Activated effector memory CD4-positive, alpha-beta T cell treated with anti-CD3 and anti-CD28 coated beads, Interleukin-2, amount 50 U/mL, for 16 hours (primary cell): ENCODE results near the gene PRKAG2.

ENCODE experiments used
- DNase-seq: peaks from one replicate; pipeline ENCODE4 v3.0.0-alpha.2; 2020

Gene PRKAG2

DNA sequence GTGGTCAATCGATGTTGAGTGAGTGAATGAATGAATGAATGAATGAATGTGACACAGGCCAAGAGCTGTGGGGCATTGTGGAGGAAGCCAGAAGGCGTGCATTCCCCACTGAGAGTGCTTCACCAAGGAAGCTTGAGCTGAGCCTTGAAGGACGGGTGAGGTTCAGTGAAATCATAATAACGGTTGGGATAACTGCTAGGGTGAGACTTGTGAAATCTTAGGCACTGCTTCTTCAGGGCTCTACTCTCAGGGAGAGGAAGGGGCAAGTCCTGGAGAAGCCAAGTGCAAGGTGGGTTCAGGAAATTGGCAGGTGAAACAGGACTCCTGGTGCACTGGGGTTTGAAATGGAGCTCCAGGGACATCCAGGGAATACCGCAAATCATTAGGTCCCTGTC lies 23.7 kb upstream of the PRKAG2 start:
- DNase-seq: peak; percentile 10

DNA sequence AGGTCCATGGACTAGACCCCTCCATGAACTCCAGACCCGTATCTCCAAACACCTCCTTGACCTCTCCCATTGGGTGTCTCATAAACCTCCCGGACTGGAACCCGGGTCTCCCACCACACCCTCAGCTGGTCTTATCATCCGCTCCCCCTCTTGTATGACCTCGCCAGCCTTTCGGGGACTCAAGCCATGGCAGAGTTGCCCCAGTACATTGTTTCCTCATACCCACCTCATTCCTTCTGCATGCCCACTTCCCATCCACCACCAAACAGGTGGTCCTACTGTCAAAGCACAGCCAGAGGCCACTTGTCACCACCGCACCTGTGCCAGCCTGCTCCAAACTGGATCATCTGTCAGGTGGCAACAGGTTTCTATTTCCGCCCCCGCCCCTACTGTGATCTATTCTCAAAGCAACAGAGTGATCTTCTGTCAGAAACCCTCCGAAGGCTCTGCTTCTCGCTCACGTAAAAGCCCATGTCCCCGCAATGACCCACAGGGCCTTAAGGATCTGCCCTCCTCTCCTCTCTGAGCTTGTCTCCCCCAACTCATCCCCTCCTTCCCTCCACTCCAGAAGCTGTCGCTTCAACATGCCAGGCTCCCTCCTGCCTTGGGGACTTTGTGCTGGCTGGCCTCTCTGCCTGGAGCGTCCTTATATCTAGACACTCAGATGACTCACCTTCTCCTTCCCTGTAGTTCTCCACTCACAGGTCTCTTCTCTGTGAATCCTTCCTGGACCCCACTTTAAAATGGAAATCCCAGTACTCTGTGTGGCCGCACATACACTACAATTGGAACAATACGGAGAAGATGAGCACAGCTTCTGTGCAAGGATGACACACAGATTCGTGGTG lies 22.8 kb upstream of the PRKAG2 start:
- DNase-seq: peak; percentile 41

DNA sequence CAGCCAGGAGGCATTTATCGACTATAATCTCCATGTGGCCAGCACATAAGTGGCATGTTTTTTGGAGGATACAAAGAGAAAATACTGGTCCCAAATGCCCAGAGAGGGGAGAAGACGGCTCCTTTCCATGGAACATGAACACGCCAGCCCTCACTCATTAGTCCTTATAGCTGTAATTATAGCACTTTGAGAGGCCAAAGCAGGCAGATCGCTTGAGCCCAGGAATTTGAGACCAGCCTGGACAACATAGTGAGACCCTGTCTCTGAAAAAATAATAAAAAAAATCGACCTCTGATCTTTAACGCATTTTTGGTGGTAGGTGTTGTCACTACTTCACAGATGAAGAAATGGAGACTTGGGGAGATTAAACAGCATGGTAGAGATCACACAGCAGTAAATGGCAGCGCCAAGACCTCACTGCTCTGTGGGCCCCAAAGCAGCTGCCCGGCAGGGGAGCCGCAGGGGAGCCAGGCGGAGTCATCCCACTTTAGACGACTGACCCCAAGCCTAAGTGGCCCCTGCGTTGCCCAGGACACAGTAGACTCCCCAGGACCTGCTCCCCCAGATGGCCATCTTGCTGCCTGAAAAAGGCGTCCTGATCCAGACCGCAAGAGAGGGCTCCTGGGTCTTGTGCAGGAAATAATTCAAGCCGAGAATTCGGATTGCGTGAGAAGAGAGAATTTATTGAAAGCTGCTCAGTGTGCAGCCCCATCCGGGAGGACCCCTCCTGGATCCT lies 21.2 kb upstream of the PRKAG2 start:
- peak; percentile 41 for DNase-seq

DNA sequence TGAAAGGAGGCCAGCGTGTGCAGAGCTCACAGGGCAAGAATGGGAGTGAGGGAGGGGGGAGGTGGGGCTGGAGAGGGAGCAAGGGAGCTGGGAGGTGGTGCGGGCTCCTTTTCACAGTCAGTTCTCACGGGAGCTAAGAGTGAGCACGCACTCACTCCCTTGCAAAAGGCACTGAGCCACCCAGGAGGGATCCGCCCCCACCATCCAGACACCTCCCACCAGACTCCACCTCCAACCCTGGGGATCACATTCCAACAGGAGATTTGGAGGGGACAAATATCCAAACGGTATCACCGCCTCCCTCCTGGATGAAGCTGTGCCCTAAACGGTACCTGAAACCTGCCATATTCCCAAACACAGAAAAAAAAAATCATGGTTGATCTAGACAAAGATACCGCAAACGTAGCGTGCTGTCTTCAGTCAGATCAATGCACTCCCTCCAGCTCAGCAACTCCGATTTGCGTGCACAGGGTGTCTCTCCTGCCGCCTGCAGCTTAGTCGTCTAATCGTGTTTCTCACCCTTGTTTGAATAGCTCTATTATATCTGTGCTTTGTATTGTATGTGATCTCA lies 20.3 kb upstream of the PRKAG2 start:
- peak; percentile 13 for DNase-seq

DNA sequence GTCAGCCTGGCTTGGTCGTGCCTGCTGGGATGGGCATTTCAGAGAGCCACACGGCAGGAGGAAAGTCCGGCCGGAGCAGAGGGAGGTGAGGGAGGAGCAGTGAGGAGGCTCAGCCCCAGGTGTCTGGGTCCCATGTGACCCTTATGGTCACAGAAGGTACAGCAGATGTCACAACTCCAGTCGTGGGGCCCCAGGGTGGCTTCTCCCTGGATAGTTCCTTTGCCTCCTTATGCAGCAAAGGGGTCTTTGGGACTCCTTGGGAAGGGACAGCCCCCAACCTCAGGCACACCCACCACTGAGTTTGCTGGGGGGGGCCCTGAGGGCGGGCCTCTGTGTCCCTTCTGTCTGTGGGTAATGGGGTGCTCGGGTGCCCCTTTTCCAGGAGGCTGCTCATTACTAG lies 19.6 kb upstream of the PRKAG2 start:
- DNase-seq: peak; percentile 55

DNA sequence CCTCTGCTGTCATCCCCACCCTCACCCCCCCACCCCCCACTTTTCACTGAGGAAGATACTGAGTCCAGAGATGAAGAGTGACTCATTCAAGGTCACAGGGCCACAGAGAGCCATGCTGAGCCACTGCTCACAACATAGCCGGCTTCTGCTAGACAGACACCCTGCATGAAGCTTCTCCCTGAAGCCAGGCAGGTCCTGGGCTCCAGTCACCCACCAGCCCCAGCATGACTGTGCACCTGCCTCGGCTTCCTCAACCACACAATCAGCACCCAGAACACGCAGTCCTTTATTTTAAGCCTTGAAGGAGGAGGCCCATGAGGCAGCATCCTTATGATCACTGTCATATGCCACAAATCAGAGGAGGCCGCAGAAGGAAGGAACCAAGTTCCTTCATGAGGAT lies 19.2 kb upstream of the PRKAG2 start:
- DNase-seq: no peak

DNA sequence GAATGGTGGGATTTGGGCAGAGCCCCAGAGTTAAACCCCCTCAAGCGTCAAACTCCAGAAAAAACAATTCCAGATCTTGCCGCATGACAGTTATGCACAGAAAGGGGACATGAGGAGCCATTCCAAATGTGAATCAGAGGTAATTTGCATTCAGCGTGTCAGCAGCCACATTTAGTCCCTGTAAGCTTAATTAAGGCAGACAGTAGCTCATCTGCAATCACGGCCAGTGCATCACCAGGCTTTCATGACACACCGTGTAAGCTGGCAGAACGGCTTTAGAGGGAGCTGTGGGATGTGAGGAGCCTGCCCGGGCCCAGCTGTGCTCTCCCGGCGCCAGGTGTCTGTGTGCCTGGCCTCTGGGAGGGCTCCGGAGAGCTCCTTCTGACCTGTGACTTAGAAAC lies 18.7 kb upstream of the PRKAG2 start:
- DNase-seq: peak; percentile 37

DNA sequence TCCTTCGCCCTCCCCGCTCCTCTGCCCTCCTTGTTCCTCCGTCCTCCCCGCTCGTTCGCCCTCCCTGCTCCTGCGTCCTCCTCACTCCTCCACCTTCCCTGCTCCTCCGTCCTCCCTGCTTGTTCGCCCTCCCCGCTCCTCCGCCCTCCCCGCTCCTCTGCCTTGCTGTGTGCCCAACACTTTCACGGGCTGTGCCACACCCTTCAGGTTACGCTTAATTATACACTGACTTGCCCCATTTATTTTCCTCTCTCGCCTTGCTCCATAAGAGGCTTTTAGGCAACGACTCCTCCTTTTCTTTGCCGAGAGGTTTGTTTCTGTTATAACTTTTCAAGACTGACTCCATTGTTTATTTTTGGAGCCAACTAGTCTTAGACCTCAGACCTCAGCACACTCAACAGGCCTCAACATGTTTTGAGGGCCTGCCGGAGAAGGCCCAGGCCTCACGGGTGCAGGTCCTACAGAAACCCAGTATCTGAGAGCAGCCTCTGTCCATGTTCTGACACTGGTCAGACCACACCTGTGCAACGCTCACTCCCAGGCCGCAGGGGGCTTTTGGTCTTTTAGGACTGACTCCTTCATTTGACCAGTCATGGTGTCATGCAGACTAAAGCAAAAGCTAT lies 18.2 kb upstream of the PRKAG2 start:
- peak; percentile 42 for DNase-seq

DNA sequence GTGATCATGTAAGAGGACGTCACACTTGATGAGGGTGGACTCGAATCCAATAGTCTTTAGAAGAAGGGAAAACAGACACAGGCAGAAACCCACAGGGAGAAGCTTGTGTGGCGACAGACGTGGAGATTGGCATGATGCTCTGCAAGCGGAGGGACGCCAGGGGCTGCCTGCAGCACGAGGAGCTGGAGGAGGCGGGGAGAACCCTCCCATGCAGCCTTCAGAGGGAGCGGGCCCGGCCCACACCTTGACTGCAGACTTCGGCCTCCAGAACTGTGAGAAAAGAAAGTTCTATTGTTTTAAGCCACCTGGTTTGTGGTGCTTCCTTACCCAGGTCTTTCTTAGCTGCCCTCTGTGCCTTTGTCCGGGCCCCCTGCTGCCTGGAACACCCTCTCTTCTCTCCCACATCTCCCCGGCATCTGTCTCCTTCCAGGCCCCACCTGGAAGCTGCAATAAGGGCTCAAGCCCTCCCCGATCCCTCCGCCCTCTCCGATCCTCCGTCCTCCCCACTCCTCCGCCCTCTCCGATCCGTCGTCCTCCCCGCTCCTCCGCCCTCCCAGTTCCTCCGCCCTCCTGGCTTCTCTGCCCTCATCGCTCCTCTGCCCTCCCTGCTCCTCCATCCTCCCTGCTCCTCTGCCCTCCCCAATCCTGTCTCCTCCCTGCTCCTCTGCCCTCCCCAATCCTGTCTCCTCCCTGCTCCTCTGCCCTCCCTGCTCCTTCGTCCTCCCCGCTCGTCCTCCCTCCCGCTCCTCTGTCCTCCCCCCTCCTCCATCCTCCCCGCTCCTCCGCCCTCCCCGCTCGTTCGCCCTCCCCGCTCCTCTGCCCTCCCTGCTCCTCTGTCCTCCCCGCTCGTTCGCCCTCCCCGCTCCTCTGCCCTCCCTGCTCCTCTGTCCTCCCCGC lies 17.4 kb upstream of the PRKAG2 start:
- peak; percentile 47 for DNase-seq

DNA sequence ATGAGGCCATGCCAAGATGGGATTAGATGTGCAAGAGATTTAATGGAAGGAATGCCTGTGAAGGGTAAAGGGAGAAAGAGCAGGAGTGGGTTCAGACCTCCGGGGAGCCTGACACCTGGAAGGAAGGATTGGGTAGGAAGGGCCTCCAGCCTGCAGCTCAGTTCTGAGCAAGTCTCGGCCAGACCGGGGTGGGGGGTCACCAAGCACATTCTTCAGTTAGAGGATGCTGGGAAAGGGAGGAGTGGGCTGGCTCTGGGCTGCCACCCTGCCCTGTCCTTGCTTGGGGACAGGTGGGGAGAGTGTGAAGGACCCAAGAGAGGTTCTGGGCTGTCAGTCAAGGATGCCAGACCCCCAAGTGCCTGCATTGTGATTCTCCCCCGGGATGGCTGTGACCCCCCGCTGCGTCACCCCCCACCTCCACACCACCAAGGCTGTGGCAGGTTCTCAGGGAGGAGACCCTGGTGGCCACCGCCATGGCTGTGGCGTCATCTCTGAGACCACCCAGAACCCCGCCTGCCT lies 16.5 kb upstream of the PRKAG2 start:
- peak; percentile 50 for DNase-seq

DNA sequence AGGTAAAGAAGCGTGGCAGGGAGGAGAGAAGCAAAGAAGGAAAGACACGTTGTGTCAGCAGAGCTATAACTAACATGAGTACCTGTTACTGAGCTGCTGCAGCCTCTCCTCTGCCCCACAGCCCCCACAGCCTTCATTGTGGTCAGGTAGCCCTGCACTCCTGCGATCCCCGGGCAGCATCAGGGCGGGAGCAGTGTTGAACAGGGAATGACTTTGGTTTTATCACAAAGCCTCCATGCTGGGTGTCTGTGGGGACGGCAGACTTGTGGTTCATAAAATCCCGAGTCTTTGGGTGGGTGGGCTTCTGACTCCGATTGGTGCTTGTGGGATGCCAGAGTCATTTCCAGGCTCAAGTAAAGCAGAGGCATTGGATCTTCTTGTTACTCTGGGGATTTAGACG lies 14.8 kb upstream of the PRKAG2 start:
- DNase-seq: peak; percentile 25

DNA sequence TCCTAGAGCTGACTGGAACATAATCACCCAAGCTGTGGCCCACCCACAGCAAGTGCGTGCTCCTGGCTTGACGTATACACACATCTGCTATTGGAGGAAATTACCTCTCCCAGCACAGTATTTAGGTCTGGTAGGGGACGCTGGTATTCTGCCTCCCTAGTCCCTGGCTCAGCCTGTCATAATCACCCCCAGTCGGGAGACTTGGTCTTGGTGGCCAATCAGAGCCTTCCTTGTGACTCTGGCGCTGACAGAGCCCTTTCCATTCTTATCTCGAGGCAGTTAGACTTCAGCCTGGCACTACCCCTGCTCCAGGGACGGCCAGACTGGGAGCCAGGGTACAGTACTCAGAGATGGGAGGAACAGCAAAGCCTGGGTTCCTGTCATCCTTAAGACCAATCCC lies 14.3 kb upstream of the PRKAG2 start:
- DNase-seq: peak; percentile 49

DNA sequence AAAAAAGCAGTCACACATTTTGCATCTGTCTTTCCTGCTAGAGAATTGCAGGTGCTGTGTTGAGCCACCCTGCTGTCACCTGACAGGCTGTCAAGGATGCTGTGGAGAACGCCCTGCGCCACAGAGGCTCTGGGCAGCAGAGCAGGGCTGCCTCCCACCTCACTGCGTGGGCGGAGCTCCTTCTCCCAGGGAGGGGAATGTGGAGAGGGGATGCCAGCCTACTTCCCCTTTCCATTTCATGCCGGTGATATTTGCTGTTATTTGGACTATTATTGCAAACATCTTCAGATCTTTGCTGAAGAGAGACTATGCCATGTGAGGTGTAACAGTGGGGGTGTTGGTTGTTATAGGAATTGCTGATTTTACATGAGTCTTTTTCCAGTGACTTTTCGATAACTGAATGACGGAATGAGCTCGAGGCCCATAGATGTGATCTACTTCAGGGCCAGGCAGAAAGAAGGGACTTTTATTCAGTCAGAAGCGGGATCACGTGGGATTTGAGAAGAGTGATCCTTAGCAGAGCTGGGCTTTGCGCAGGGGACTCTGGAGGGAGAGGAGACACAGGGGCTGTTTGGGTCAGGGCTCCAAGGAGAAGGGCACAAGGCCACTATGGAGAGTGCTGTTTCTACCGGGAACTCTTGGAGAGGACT lies 13.6 kb upstream of the PRKAG2 start:
- DNase-seq: peak; percentile 33

DNA sequence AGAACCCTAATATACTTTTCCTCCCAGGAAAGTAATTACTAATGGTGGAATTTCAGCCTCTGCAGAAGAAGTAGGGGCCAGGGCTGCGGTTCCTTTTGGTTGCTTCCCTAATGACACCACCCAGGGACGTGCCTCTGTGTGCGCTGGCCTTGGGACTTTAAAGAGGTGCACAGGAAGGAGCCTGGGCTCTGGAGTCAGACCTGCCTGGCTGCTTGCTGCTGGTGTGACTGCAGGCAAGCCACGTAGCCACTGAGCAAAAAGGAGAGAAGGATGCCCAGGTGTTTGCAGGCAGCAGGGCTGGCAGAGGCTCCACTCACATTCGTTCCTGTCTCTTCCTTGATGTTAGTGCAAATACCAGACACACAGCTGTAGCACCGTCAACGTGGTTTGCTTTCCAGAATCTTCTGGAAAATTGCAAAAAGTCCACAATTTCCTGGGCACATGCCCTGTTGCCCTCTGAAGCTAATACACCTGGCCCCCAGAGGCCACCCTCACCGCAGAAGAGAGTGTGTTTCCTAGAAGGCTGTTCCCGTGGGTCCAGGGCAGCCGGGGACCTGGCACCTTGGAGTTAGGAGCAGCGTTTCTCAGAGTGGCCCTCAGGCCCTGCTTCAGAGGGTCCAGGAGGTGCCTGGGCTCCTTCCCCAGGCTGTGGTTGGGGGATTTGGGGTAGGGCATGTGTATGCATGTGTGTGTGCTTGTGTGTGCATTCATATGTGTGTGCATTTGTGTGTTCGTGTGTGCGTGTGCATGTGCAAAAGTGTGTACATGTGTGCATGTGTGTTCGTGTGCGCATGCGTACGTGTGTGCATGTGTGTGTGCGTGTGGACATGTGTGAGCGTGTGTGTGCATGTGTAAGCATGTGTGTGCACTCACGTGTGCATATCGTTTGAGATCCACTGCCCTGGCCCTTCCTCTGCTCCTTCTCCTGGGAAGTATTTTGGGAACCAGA lies 12.8 kb upstream of the PRKAG2 start:
- peak; percentile 45 for DNase-seq

DNA sequence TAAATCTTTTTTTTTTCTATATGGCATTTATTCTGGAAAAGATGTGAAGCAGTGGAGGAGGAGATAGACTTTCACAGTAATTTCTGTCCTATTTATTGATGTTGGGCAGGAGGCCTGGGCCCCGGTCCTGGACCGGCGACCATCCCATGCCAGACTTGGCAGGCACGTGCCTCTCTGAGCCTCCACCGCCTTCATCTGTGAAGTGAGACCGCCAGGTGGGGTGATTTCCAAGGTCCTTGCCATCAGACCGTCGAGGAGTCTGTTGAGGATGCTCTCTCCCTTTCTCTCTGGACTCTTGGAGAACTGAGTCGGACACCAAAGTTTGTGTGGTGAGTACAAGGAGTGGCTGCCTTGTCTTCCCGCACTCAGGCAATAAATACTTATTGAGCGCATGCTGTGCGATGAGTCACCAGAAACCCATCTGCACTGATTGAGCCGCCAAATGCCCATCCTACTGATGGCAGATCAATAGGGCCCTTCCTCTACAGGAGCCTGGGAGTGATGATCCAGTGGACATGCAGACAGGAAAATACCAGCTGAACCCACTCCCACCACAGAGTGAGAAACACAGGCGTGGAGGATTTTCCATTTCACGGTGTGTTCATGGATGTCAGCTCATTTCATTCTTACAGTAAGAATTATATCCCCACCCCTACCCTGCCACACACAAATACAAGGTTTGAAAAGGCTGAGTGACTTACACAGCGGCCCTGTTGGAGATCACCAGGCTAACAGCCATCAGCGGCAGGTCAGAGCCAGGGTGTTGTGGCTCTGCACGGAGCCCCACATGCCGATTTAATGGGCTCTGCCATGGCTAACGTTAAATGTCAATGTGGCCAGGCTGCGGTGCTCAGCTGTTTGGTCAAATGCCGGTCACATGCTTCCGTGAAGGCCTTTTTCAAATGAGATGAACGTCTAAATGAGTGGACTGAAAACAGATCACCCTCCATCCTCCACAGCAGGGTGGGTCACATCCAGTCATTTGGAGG lies 11.5 kb upstream of the PRKAG2 start:
- DNase-seq: peak; percentile 43

DNA sequence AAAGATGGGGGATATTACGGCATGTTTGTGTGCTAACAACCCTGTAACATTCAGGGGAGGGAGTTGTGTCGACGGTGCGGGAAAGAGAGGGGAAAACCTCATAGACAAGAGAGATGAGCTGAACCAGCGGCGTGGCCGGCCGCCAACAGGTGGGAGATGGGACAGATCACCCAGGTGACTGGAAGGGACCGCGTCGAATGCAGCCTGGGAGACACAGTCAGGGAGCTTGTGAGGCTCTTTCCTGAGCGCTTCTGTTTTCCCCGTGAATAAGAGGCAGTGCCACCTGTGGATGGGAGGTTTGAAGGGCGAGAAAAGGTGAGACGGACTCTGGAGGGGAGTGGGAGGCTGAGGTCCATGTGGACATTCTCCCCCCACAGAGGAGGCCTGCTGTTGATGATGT lies 9.9 kb upstream of the PRKAG2 start:
- DNase-seq: peak; percentile 25

DNA sequence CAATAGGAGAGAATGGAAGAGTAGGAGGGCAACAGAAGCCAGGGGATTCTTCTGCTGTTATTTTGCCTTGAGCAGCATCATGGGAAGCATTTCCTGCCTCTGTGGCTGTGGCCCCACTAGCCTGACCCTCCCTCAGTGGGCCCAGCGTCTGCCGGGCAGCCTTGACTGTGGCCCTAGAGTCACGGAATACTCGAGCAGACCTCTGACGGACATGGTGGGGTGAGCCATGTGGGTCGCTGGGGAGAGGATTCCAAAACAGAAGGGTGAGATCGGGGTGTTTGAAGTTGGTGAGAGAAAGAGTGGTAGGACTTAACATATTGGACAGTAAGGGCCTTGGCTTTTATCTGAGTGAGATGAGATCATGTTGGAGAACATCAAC lies 8.3 kb upstream of the PRKAG2 start:
- peak; percentile 37 for DNase-seq

DNA sequence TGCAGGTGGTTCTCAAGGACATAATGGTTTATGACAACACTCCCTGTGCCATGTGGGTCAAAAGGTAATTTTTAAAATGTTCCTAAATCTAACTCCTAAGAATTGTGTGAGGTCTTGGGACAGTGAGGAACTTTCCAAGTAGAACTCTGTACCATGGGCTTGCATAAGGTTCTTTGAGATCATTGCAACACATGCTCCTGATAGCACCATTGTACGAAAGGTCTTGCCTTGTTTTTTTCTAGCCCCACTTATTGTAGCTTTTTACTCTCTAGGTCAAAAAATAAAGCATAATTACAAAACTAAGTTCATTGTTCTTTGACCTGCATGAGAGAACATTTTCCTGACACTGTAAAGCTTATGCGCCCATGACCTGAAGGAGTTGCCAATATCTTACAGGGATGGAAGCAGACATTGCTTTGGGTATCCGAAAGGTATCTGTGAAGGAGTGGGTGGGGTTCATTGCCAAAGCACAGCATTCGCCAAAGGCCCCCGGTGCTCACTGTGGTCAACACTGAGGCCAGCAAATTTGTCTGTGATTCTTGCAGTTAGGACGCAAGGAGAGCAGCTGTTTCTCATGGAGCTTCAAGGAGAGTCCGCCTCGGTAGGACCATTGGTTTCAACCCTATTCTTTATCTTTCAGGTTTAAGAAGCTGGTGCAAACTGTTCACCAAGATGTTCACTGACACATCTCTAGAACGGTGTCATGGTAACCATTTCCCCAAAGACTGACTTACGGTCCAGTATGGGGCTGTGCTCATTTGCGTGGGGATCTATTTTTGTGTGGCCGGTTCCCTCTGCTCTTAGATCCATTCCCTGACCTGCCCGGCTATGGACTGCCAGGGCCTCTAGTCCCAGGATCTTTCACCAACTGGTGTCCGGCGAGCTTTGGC lies 7.6 kb upstream of the PRKAG2 start:
- DNase-seq: peak; percentile 37
